SK-N-SH treated with all-trans-retinoic acid at 6 μM for 48 hours (cell line): Measurements from ENCODE around the gene CHCHD6.
A peak's percentile ranks its signal among the peaks of the same experiment; 100 is the strongest.

Experiments
- ATAC-seq: fragments of 200-7000 bp; cut with Tn5 transposase; 3 replicates; pipeline ENCODE4 v1.9.1; 2020; ENCODE audit warnings: mild to moderate bottlenecking, moderate library complexity
- ARNTL ChIP-seq: fragments of 450-650 bp; formaldehyde crosslinking; IDR thresholded peaks from 2 replicates; pipeline ENCODE4 v1.5.0; 2020; ENCODE audit warnings: low read depth, mild to moderate bottlenecking, moderate library complexity, borderline replicate concordance
- BACH2 ChIP-seq: fragments of 250-450 bp; sonication (Bioruptor Pico); IDR thresholded peaks from 2 replicates; pipeline ENCODE4 v1.9.0; 2021; ENCODE audit warnings: mild to moderate bottlenecking, borderline replicate concordance
- CREB5 ChIP-seq: fragments of 250-450 bp; sonication (Bioruptor Pico); IDR thresholded peaks from 2 replicates; pipeline ENCODE4 v1.5.1; 2020; ENCODE audit warnings: low read depth, mild to moderate bottlenecking, moderate library complexity
- CSDC2 ChIP-seq: fragments of 250-450 bp; sonication (Bioruptor Pico); IDR thresholded peaks from 2 replicates; pipeline ENCODE4 v1.5.0; 2020; ENCODE audit warnings: mild to moderate bottlenecking, moderate library complexity
- ESRRG ChIP-seq: fragments of 250-450 bp; sonication (Bioruptor Pico); IDR thresholded peaks from 2 replicates; pipeline ENCODE4 v1.6.1; 2021; ENCODE audit warnings: mild to moderate bottlenecking
- GLIS3 ChIP-seq: fragments of 250-450 bp; sonication (Bioruptor Pico); IDR thresholded peaks from 2 replicates; pipeline ENCODE4 v1.5.0; 2020; ENCODE audit warnings: mild to moderate bottlenecking, moderate library complexity
- ISL1 ChIP-seq: fragments of 250-450 bp; sonication (Bioruptor Pico); IDR thresholded peaks from 2 replicates; pipeline ENCODE4 v2.1.2; 2022; ENCODE audit warnings: mild to moderate bottlenecking, moderate library complexity
- OSR1 ChIP-seq: fragments of 250-450 bp; sonication (Bioruptor Pico); IDR thresholded peaks from 2 replicates; pipeline ENCODE4 v1.8.0; 2022; ENCODE audit warnings: moderate library complexity, mild to moderate bottlenecking, inconsistent platforms
- PPARA ChIP-seq: fragments of 250-450 bp; sonication (Bioruptor Pico); IDR thresholded peaks from 2 replicates; pipeline ENCODE4 v1.5.0; 2020; ENCODE audit warnings: mild to moderate bottlenecking, borderline replicate concordance
- RARB ChIP-seq: fragments of 250-450 bp; sonication (Bioruptor Pico); IDR thresholded peaks from 2 replicates; pipeline ENCODE4 v1.8.0; 2021; ENCODE audit warnings: mild to moderate bottlenecking, moderate library complexity
- TCF4 ChIP-seq: fragments of 250-450 bp; sonication (Bioruptor Pico); IDR thresholded peaks from 2 replicates; pipeline ENCODE4 v1.8.0; 2021; ENCODE audit warnings: mild to moderate bottlenecking, moderate library complexity, borderline replicate concordance
- TOX ChIP-seq: fragments of 250-450 bp; sonication (Bioruptor Pico); IDR thresholded peaks from 2 replicates; pipeline ENCODE4 v1.8.0; 2021; ENCODE audit warnings: mild to moderate bottlenecking, moderate library complexity, borderline replicate concordance
- ZC3H10 ChIP-seq: fragments of 250-450 bp; sonication (Bioruptor Pico); IDR thresholded peaks from 2 replicates; pipeline ENCODE4 v1.5.1; 2021; ENCODE audit warnings: mild to moderate bottlenecking, moderate library complexity
- ZFP3 ChIP-seq: fragments of 250-450 bp; sonication (Bioruptor Pico); IDR thresholded peaks from 2 replicates; pipeline ENCODE4 v1.5.0; 2020; ENCODE audit warnings: mild to moderate bottlenecking, moderate library complexity
- ZFP30 ChIP-seq: fragments of 450-650 bp; formaldehyde crosslinking; IDR thresholded peaks from 2 replicates; pipeline ENCODE4 v1.5.0; 2022; ENCODE audit warnings: mild to moderate bottlenecking, moderate library complexity
- ZNF565 ChIP-seq: fragments of 450-650 bp; formaldehyde crosslinking; conservative IDR thresholded peaks from 2 replicates; pipeline ENCODE4 v1.5.0; 2020; ENCODE audit warnings: low read depth, mild to moderate bottlenecking, moderate library complexity
- ZNF70 ChIP-seq: fragments of 450-650 bp; formaldehyde crosslinking; IDR thresholded peaks from 2 replicates; pipeline ENCODE4 v1.5.0; 2020; ENCODE audit warnings: mild to moderate bottlenecking, moderate library complexity
- ZNF8 ChIP-seq: fragments of 450-650 bp; formaldehyde crosslinking; IDR thresholded peaks from 2 replicates; pipeline ENCODE4 v1.5.0; 2020; ENCODE audit warnings: mild to moderate bottlenecking, moderate library complexity
- TF ChIP-seq, protein P1 (sequence below): fragments of 250-450 bp; sonication (Bioruptor Pico); IDR thresholded peaks from 2 replicates; pipeline ENCODE4 v1.5.1; 2021; ENCODE audit warnings: mild to moderate bottlenecking, moderate library complexity
- TF ChIP-seq, protein P2 (sequence below): fragments of 250-450 bp; sonication (Bioruptor Pico); IDR thresholded peaks from 2 replicates; pipeline ENCODE4 v1.8.0; 2021; ENCODE audit warnings: low read depth, mild to moderate bottlenecking, moderate library complexity, borderline replicate concordance
- TF ChIP-seq, protein P3 (sequence below): fragments of 250-450 bp; sonication (Bioruptor Pico); IDR thresholded peaks from 2 replicates; pipeline ENCODE4 v1.8.0; 2020; ENCODE audit warnings: mild to moderate bottlenecking, moderate library complexity, borderline replicate concordance
- TF ChIP-seq, protein P4 (sequence below): fragments of 250-450 bp; sonication (Bioruptor Pico); IDR thresholded peaks from 2 replicates; pipeline ENCODE4 v1.5.0; 2020; ENCODE audit warnings: mild to moderate bottlenecking, moderate library complexity

CHCHD6 gene

GRCh38 chr3:126970921-126971320 is 266.9 kb downstream of the CHCHD6 start:
- TF ChIP-seq ISL1 (CRISPR knock-in tag) (no peak), ZNF70 (CRISPR knock-in tag) (no peak), ZFP3 (no peak), ARNTL (no peak), ESRRG (CRISPR knock-in tag) (no peak), TOX (CRISPR knock-in tag) (no peak), ZNF565 (CRISPR knock-in tag) (no peak), PPARA (CRISPR knock-in tag) (no peak), BACH2 (CRISPR knock-in tag) (no peak), GLIS3 (CRISPR knock-in tag) (no peak), OSR1 (no peak), ZNF8 (CRISPR knock-in tag) (no peak), CSDC2 (CRISPR knock-in tag) (no peak), TCF4 (CRISPR knock-in tag) (no peak), ZFP30 (CRISPR knock-in tag) (no peak), RARB (CRISPR knock-in tag) (no peak)
- TF ChIP-seq, protein P1, sequence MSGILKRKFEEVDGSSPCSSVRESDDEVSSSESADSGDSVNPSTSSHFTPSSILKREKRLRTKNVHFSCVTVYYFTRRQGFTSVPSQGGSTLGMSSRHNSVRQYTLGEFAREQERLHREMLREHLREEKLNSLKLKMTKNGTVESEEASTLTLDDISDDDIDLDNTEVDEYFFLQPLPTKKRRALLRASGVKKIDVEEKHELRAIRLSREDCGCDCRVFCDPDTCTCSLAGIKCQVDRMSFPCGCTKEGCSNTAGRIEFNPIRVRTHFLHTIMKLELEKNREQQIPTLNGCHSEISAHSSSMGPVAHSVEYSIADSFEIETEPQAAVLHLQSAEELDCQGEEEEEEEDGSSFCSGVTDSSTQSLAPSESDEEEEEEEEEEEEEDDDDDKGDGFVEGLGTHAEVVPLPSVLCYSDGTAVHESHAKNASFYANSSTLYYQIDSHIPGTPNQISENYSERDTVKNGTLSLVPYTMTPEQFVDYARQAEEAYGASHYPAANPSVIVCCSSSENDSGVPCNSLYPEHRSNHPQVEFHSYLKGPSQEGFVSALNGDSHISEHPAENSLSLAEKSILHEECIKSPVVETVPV (CRISPR knock-in tag) = no peak
- TF ChIP-seq, protein P2, sequence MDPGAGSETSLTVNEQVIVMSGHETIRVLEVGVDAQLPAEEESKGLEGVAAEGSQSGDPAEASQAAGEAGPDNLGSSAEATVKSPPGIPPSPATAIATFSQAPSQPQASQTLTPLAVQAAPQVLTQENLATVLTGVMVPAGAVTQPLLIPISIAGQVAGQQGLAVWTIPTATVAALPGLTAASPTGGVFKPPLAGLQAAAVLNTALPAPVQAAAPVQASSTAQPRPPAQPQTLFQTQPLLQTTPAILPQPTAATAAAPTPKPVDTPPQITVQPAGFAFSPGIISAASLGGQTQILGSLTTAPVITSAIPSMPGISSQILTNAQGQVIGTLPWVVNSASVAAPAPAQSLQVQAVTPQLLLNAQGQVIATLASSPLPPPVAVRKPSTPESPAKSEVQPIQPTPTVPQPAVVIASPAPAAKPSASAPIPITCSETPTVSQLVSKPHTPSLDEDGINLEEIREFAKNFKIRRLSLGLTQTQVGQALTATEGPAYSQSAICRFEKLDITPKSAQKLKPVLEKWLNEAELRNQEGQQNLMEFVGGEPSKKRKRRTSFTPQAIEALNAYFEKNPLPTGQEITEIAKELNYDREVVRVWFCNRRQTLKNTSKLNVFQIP = no peak
- TF ChIP-seq, protein P3, sequence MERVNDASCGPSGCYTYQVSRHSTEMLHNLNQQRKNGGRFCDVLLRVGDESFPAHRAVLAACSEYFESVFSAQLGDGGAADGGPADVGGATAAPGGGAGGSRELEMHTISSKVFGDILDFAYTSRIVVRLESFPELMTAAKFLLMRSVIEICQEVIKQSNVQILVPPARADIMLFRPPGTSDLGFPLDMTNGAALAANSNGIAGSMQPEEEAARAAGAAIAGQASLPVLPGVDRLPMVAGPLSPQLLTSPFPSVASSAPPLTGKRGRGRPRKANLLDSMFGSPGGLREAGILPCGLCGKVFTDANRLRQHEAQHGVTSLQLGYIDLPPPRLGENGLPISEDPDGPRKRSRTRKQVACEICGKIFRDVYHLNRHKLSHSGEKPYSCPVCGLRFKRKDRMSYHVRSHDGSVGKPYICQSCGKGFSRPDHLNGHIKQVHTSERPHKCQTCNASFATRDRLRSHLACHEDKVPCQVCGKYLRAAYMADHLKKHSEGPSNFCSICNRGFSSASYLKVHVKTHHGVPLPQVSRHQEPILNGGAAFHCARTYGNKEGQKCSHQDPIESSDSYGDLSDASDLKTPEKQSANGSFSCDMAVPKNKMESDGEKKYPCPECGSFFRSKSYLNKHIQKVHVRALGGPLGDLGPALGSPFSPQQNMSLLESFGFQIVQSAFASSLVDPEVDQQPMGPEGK = no peak
- ATAC-seq = no peak

DNA sequence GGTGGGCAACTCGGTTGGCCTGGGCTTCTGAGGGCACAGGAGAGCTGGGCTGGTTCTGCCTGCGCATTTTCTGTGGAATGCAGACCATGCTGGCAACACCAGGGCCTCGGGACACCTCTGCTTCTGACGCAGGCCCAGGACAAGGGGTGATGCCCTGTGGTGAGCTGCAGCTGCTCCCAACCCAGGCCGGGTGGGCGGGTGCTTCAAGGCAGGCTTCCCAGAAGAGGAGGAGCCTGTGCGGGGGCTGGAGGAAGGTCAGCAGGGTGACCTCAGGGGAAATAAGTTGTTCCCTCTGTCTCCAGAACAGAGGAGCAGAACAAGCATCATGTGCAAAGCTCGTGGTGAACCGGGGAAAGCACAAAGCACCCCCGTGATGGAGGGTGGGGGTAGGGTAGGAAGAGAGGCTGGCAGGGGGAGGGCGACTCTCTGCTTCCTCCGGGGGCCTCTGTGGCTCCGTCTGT is 267.9 kb downstream of the CHCHD6 start:
- ATAC-seq = peak; percentile 52; the same call in 2 of the 3 replicates
- 0 out of 2 replicates have a peak, but pooled peaks have one; percentile 10 for TF ChIP-seq TCF4 (CRISPR knock-in tag)
- no peak for TF ChIP-seq ESRRG (CRISPR knock-in tag)
- TF ChIP-seq ZFP3 = no peak
- no peak for TF ChIP-seq CREB5
- TF ChIP-seq, all 23 proteins: peak for 1

GRCh38 chr3:126972866-126973265 is 268.8 kb downstream of the CHCHD6 start:
- ATAC-seq = no peak
- TF ChIP-seq ZFP30 (CRISPR knock-in tag) (no peak), ESRRG (CRISPR knock-in tag) (no peak), CSDC2 (CRISPR knock-in tag) (no peak), TCF4 (CRISPR knock-in tag) (no peak), TOX (CRISPR knock-in tag) (no peak), RARB (CRISPR knock-in tag) (no peak), ZC3H10 (no peak), ARNTL (no peak)
- TF ChIP-seq, protein P3 = no peak
- TF ChIP-seq, protein P2 = no peak
- TF ChIP-seq, protein P4, sequence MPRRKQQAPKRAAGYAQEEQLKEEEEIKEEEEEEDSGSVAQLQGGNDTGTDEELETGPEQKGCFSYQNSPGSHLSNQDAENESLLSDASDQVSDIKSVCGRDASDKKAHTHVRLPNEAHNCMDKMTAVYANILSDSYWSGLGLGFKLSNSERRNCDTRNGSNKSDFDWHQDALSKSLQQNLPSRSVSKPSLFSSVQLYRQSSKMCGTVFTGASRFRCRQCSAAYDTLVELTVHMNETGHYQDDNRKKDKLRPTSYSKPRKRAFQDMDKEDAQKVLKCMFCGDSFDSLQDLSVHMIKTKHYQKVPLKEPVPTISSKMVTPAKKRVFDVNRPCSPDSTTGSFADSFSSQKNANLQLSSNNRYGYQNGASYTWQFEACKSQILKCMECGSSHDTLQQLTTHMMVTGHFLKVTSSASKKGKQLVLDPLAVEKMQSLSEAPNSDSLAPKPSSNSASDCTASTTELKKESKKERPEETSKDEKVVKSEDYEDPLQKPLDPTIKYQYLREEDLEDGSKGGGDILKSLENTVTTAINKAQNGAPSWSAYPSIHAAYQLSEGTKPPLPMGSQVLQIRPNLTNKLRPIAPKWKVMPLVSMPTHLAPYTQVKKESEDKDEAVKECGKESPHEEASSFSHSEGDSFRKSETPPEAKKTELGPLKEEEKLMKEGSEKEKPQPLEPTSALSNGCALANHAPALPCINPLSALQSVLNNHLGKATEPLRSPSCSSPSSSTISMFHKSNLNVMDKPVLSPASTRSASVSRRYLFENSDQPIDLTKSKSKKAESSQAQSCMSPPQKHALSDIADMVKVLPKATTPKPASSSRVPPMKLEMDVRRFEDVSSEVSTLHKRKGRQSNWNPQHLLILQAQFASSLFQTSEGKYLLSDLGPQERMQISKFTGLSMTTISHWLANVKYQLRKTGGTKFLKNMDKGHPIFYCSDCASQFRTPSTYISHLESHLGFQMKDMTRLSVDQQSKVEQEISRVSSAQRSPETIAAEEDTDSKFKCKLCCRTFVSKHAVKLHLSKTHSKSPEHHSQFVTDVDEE = no peak
